ENCODE data around the gene UVRAG. TPM values are rescaled to one million over a fixed set of nuclear protein-coding genes. Genes with fewer than 3 reads are reported as not detected.

Gene UVRAG
- total and polyA plus RNA-seq, 2 donors (not counting 1 experiment from before 2014, with no cell fraction given), result 37.7 to 94.1 TPM

DNA sequence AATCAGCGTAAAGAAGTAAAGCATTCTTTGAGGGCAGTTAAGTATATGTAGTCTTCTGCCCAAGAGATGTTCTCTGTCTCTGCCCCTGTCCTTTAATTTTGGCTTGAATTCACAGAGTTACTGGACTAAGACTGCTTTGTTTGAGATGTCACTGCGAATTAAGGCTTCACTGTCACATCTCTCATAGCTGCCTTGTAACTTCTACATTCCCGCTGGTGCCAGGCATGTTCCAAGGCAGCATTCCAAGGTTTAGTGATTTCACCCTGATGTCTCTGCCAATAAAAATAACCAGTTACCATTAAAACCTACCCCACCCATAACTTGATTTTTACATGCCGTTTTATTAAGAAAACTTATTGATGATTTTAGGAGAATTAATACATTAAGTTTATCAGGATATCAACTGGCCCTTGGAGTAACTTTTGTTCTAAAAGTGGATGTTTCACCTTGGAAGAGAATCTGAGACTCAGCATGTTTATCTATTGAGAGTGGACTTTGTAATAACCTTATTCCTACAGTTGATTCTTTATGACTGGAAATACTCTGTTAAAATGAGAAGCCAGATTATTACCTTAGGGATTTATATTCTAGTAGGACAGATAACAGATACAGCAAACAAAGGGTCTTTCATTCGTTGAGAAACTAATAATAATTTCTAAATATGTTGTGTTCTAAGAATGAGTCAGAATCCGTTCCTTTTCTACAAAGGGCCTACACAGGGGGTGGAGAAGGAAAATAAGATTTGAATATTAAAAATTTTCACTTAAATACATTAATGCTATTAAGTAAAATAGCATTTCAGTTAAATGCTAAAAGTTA lies 110.2 kb downstream of the UVRAG start:
- no peak overlapping the region for H3K27ac Mint-ChIP-seq
- peaks cover 34% of the 10 kb centered on the region for H3K4me1 Mint-ChIP-seq
- H3K4me3 Mint-ChIP-seq, result no peak overlapping the region
- CTCF ChIA-PET, result no interaction called here
- POLR2A ChIA-PET, result no interaction called here
- Histone ChIP-seq H3K79me2 (ENCODE audit: control insufficient read depth, insufficient read depth, low read length) (peaks cover 94% of the 10 kb centered on the region), H3K27me3 (replicated peaks in 1 of 4; ENCODE audit: control extremely low read depth in 1 of 4, control insufficient read depth in 3 of 4, insufficient read depth in 4 of 4, low read length in 3 of 4) (no peaks in the 10 kb centered on the region), H2AFZ (ENCODE audit: insufficient read depth, low read depth, low read length, poor library complexity, severe bottlenecking) (no peak overlapping the region), H3K27ac (ENCODE audit: low read length in 2 of 2) (no peak overlapping the region), H3K4me1 (ENCODE audit: control insufficient read depth in 2 of 2, insufficient read depth in 2 of 2, low read length in 2 of 2) (peaks cover 0 to 11% of the 10 kb centered on the region in 2 donors), H3K9me3 (ENCODE audit: control extremely low read depth in 1 of 3, control insufficient read depth in 2 of 3, insufficient read depth in 1 of 3, low read length in 2 of 3) (no peaks in the 10 kb centered on the region), H3K4me2 (replicated peaks; ENCODE audit: low read depth, low read length, poor library complexity, severe bottlenecking) (no peak overlapping the region), H3K36me3 (replicated peaks in 1 of 2; ENCODE audit: control extremely low read depth in 1 of 2, control insufficient read depth in 1 of 2, extremely low read depth in 1 of 2, insufficient read depth in 2 of 2, low read length in 1 of 2) (peaks cover 6 to 9% of the 10 kb centered on the region in 2 experiments), H4K20me1 (ENCODE audit: control insufficient read depth, insufficient read depth, low read length, poor library complexity, severe bottlenecking) (peaks cover 60% of the 10 kb centered on the region), H3K9ac (ENCODE audit: low read length) (no peak overlapping the region), H3K4me3 (ENCODE audit: control extremely low read depth in 1 of 5, extremely low read depth in 1 of 5, insufficient read depth in 1 of 5, low read depth in 2 of 5, low read length in 4 of 5) (no peak overlapping the region)
- H3K27me3 Mint-ChIP-seq, result no peaks in the 10 kb centered on the region
- intact Hi-C loops (cut with micrococcal nuclease), result no loop called here
- ATAC-seq (ENCODE audit: low read depth) (no peak), DNase-seq (no peak)
- no peak for TF ChIP-seq EZH2 (IDR thresholded peaks at IDR 0.05; ENCODE audit: borderline replicate concordance, insufficient read depth, low read depth, low read length, poor library complexity, severe bottlenecking)
- TF ChIP-seq, protein P1, sequence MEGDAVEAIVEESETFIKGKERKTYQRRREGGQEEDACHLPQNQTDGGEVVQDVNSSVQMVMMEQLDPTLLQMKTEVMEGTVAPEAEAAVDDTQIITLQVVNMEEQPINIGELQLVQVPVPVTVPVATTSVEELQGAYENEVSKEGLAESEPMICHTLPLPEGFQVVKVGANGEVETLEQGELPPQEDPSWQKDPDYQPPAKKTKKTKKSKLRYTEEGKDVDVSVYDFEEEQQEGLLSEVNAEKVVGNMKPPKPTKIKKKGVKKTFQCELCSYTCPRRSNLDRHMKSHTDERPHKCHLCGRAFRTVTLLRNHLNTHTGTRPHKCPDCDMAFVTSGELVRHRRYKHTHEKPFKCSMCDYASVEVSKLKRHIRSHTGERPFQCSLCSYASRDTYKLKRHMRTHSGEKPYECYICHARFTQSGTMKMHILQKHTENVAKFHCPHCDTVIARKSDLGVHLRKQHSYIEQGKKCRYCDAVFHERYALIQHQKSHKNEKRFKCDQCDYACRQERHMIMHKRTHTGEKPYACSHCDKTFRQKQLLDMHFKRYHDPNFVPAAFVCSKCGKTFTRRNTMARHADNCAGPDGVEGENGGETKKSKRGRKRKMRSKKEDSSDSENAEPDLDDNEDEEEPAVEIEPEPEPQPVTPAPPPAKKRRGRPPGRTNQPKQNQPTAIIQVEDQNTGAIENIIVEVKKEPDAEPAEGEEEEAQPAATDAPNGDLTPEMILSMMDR (IDR thresholded peaks at IDR 0.05), result no peak
- no peaks in the 10 kb centered on the region for H3K9me3 Mint-ChIP-seq (ENCODE audit: insufficient read depth)
- WGBS (ENCODE audit: insufficient coverage), result 100% methylated on average over 1 of the region's 6 CpGs

DNA sequence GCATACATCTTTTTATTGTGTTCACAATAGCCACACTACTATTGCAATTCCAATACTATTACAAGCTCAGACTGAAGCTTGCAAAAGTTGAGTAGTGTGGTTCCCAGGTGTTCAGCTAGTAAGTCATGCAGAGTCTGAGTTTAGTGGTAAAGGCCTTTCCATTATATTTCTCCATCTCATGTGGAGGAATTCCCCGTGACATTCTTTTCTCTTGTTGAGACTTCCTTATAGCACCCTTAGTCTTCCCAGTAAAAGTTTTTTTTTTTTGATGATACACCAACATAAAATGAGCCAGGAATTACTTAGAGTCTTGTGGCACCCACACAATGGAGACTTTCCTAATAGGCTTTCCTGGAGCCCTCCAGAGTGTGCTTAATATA lies 110.8 kb downstream of the UVRAG start:
- Histone ChIP-seq H3K4me1 (ENCODE audit: control insufficient read depth in 2 of 2, insufficient read depth in 2 of 2, low read length in 2 of 2) (peaks cover 0 to 11% of the 10 kb centered on the region in 2 donors), H3K79me2 (ENCODE audit: control insufficient read depth, insufficient read depth, low read length) (peaks cover 95% of the 10 kb centered on the region), H3K9me3 (ENCODE audit: control extremely low read depth in 1 of 3, control insufficient read depth in 2 of 3, insufficient read depth in 1 of 3, low read length in 2 of 3) (no peaks in the 10 kb centered on the region), H3K4me2 (replicated peaks; ENCODE audit: low read depth, low read length, poor library complexity, severe bottlenecking) (no peak overlapping the region), H3K4me3 (ENCODE audit: control extremely low read depth in 1 of 5, extremely low read depth in 1 of 5, insufficient read depth in 1 of 5, low read depth in 2 of 5, low read length in 4 of 5) (no peak overlapping the region), H3K27me3 (replicated peaks in 1 of 4; ENCODE audit: control extremely low read depth in 1 of 4, control insufficient read depth in 3 of 4, insufficient read depth in 4 of 4, low read length in 3 of 4) (no peaks in the 10 kb centered on the region), H3K27ac (ENCODE audit: low read length in 2 of 2) (no peak overlapping the region), H4K20me1 (ENCODE audit: control insufficient read depth, insufficient read depth, low read length, poor library complexity, severe bottlenecking) (peaks cover 65% of the 10 kb centered on the region), H2AFZ (ENCODE audit: insufficient read depth, low read depth, low read length, poor library complexity, severe bottlenecking) (no peak overlapping the region), H3K36me3 (replicated peaks in 1 of 2; ENCODE audit: control extremely low read depth in 1 of 2, control insufficient read depth in 1 of 2, extremely low read depth in 1 of 2, insufficient read depth in 2 of 2, low read length in 1 of 2) (peaks cover 7 to 9% of the 10 kb centered on the region in 2 experiments), H3K9ac (ENCODE audit: low read length) (no peak overlapping the region)
- intact Hi-C loops (cut with micrococcal nuclease), result no loop called here
- Mint-ChIP-seq H3K27ac (no peak overlapping the region), H3K9me3 (ENCODE audit: insufficient read depth) (no peaks in the 10 kb centered on the region), H3K4me3 (no peak overlapping the region), H3K4me1 (peaks cover 34% of the 10 kb centered on the region), H3K27me3 (no peaks in the 10 kb centered on the region)
- DNase-seq, result no peak
- WGBS (ENCODE audit: insufficient coverage), result no CpG with 5 or more reads among the region's 1 CpG
- ChIA-PET CTCF (interaction anchor here (1.2 kb wide), 1 partner anchor 28 kb away, joined by 3 read pairs; no protein-coding TSS in a partner anchor), POLR2A (no interaction called here)
- ATAC-seq (ENCODE audit: low read depth), result no peak
- TF ChIP-seq, protein P1 (IDR thresholded peaks at IDR 0.05), result no peak
- no peak for TF ChIP-seq EZH2 (IDR thresholded peaks at IDR 0.05; ENCODE audit: borderline replicate concordance, insufficient read depth, low read depth, low read length, poor library complexity, severe bottlenecking)
